Effector memory CD4-positive, alpha-beta T cell (primary cell): ENCODE data around the gene MON2.

ENCODE experiments used
- DNase-seq, 3 donors: peaks; one replicate each; pipeline ENCODE4 v3.0.0-alpha.2; 2020
- H3K27ac ChIP-seq: 2 replicates; pipeline ENCODE4 v1.7.0; 2013; ENCODE audit warnings: mild to moderate bottlenecking, low read length, moderate library complexity; ENCODE audit not compliant: insufficient read depth, poor library complexity, severe bottlenecking
- H3K27me3 ChIP-seq: replicated peaks from 2 replicates; pipeline ENCODE4 v1.7.0; 2013; ENCODE audit warnings: mild to moderate bottlenecking, low read length; ENCODE audit not compliant: insufficient read depth, control insufficient read depth, poor library complexity, severe bottlenecking
- H3K36me3 ChIP-seq: 2 replicates; pipeline ENCODE4 v1.7.0; 2013; ENCODE audit warnings: mild to moderate bottlenecking, low read length, moderate library complexity; ENCODE audit not compliant: control insufficient read depth, insufficient read depth
- H3K4me1 ChIP-seq: 2 replicates; pipeline ENCODE4 v1.7.0; 2013; ENCODE audit warnings: low read length, mild to moderate bottlenecking; ENCODE audit not compliant: control insufficient read depth, insufficient read depth, poor library complexity, severe bottlenecking
- H3K4me3 ChIP-seq: 2 replicates; pipeline ENCODE4 v1.7.0; 2013; ENCODE audit warnings: low read length, low read depth, mild to moderate bottlenecking; ENCODE audit not compliant: insufficient read depth, poor library complexity, severe bottlenecking
- H3K9me3 ChIP-seq: 2 replicates; pipeline ENCODE4 v1.7.0; 2013; ENCODE audit warnings: mild to moderate bottlenecking, low read length, moderate library complexity; ENCODE audit not compliant: control insufficient read depth

The MON2 gene

DNA sequence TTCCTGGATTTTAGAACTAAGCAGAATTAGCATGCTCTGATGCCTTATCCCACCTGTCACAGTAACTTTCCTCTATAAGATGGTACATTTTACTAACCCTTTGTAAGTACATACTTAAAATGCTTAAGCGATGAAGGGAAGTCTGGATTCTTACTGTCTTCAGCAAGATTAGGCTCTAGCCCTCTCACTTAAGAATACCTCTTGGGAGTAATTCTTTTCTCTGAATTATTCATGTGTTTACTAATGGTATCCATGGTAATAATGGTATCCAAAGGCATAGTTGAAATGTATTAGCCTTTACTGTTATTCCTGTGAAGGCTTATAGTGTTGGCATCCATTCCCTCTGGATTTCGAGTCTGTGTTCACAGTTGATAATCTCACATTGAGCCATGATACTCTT, 176.9 kb downstream of the MON2 start:
- Histone ChIP-seq H3K36me3 (no peaks in the 10 kb centered on the region), H3K27me3 (no peaks in the 10 kb centered on the region), H3K4me1 (peaks cover 8% of the 10 kb centered on the region), H3K4me3 (no peak overlapping the region), H3K9me3 (no peaks in the 10 kb centered on the region), H3K27ac (no peak overlapping the region)
- no peak for DNase-seq

DNA sequence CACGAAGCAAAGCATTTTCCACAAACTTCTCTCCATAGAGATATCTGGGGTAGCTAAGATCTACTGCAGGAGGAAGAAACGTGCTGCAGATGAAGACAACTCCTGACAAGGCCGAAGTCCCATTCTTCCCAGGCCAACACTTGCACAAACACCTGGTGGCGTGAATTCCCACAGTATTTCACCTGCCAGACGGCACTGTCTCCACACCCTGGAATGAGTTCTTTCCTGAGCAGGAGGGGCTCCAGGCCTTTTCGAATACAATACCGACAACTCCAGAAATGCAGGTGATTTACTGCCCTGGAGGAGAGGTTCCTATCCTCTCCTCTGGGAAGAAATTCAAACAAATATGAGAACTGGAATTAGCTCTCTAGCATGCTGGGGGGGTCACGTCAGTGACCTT, 179.9 kb downstream of the MON2 start:
- no peaks in the 10 kb centered on the region for H3K4me1 ChIP-seq
- no peak overlapping the region for H3K27ac ChIP-seq
- no peak overlapping the region for H3K4me3 ChIP-seq
- no peak for DNase-seq
- no peaks in the 10 kb centered on the region for H3K9me3 ChIP-seq
- H3K27me3 ChIP-seq = no peaks in the 10 kb centered on the region
- no peaks in the 10 kb centered on the region for H3K36me3 ChIP-seq

DNA sequence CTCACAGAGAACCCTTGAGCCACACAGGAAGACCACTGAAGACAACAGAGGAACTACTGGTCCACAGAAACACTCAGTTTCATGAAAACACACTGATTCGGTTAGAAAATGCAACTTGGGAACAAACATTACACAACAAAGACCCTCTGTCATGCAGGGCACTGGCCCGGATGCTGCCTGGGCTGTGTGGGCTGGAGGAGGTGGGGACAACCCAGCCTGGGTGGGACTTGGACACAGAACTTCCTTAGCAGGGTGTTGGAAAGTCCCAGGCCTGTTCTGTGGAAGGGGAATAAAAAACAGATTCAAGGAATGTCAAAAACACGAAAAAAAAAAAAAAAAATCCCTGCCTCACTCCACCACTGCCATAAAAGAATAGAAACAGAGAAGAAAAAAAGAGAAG, 181.0 kb downstream of the MON2 start:
- Histone ChIP-seq H3K4me1 (no peaks in the 10 kb centered on the region), H3K27me3 (no peaks in the 10 kb centered on the region), H3K36me3 (no peaks in the 10 kb centered on the region), H3K4me3 (no peak overlapping the region), H3K9me3 (no peaks in the 10 kb centered on the region), H3K27ac (no peak overlapping the region)
- no peak for DNase-seq

DNA sequence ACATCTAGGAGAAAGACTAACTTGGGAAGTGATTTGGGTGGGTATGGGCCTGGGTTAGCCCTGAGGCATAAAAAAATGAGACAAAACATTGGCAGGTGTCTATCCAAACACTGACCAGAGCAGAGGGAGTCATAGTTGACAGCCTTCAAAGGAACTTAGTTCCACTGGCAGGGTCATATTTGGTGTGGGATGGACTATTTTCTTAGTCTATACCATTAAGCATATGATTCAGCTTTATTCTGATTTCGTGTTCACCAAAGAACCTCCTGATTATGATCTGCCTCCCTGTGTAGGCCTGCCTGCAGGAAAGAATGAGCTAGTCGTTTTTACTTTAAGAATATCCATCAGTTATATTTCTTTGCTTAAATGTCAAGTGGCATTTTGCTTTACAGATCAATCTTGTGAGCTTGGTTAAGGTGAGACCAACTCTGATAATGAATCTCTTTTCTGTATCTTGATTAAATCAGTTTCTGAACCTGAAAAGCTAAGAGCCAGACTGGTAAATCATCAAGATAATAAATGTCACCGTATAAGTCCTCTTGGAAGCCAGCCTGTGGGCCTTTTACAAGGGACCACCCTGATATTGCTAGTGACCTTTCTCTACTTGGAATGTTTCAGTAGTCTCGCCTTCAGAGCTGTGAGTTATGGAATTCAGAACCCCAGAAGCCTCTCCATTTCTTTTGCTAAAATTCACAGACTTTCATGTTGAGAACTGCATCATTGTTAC, 182.9 kb downstream of the MON2 start:
- no peak for DNase-seq
- Histone ChIP-seq H3K4me1 (no peaks in the 10 kb centered on the region), H3K4me3 (no peak overlapping the region), H3K36me3 (no peaks in the 10 kb centered on the region), H3K27me3 (no peaks in the 10 kb centered on the region), H3K9me3 (no peaks in the 10 kb centered on the region), H3K27ac (no peak overlapping the region)
